Endodermal cell (in vitro differentiated cells): ENCODE data around the gene CPSF7. TPM values are rescaled to one million over a fixed set of nuclear protein-coding genes. Genes with fewer than 3 reads are reported as not detected.

ENCODE experiments used
- DNase-seq: peaks from one replicate; pipeline ENCODE4 v3.0.0-alpha.2; 2017
- H3K27ac ChIP-seq: 2 replicates; pipeline ENCODE4 v1.5.1; 2013; ENCODE audit warnings: mild to moderate bottlenecking, low read depth, low read length, moderate library complexity
- H3K27me3 ChIP-seq: 2 replicates; pipeline ENCODE4 v1.6.1; 2013; ENCODE audit warnings: mild to moderate bottlenecking, low read length, moderate library complexity; ENCODE audit not compliant: insufficient read depth, control insufficient read depth, poor library complexity, severe bottlenecking
- H3K36me3 ChIP-seq: 2 replicates; pipeline ENCODE4 v1.7.0; 2013; ENCODE audit warnings: mild to moderate bottlenecking, low read length, moderate library complexity; ENCODE audit not compliant: control insufficient read depth, insufficient read depth
- H3K4me1 ChIP-seq: one replicate; pipeline ENCODE4 v1.7.0; 2013; ENCODE audit warnings: low read length; ENCODE audit not compliant: control insufficient read depth, insufficient read depth
- H3K4me3 ChIP-seq: 2 replicates; pipeline ENCODE4 v1.5.1; 2013; ENCODE audit warnings: mild to moderate bottlenecking, low read length, moderate library complexity
- H3K9ac ChIP-seq: 2 replicates; pipeline ENCODE4 v1.6.1; 2013; ENCODE audit warnings: mild to moderate bottlenecking, low read length, moderate library complexity; ENCODE audit not compliant: poor library complexity, severe bottlenecking; ENCODE audit errors: extremely low read depth
- H3K9me3 ChIP-seq: 2 replicates; pipeline ENCODE4 v1.6.1; 2013; ENCODE audit warnings: mild to moderate bottlenecking, low read length, moderate library complexity; ENCODE audit not compliant: control insufficient read depth
- H3K27ac Mint-ChIP-seq: 2 replicates; pipeline ENCODE4 v1.8.0; 2020; ENCODE audit warnings: mixed read lengths
- H3K27me3 Mint-ChIP-seq: 2 replicates; pipeline ENCODE4 v1.8.0; 2021; ENCODE audit warnings: mild to moderate bottlenecking, mixed read lengths; ENCODE audit not compliant: insufficient read depth
- H3K36me3 Mint-ChIP-seq: 2 replicates; pipeline ENCODE4 v1.8.0; 2020; ENCODE audit warnings: low read depth, mixed read lengths
- H3K4me1 Mint-ChIP-seq: 2 replicates; pipeline ENCODE4 v1.8.0; 2020; ENCODE audit warnings: mixed read lengths
- H3K4me3 Mint-ChIP-seq: 2 replicates; pipeline ENCODE4 v1.8.0; 2020; ENCODE audit warnings: mild to moderate bottlenecking, moderate library complexity, mixed read lengths
- H3K9me3 Mint-ChIP-seq: 2 replicates; pipeline ENCODE4 v1.8.0; 2020; ENCODE audit warnings: mild to moderate bottlenecking, mixed read lengths
- CTCF ChIP-seq: fragments of 200-600 bp; sonication (generic); conservative IDR thresholded peaks from 2 replicates; pipeline ENCODE4 v1.5.0; 2021; ENCODE audit warnings: antibody characterized with exemption, mild to moderate bottlenecking
- WGBS, 2 experiments: methylation state at CpG; one replicate each; pipeline versions ENCODE4 v1.1.5 to v1.1.7; 2013; ENCODE audit warnings: missing lambda C conversion rate in 2 of 2, mixed read lengths in 1 of 2; ENCODE audit not compliant: insufficient coverage in 1 of 2, insufficient read length in 1 of 2; 5-methylcytosine and 5-hydroxymethylcytosine counted together
- total RNA-seq, 2 donors: library from RNA; stranded (reverse); fragmentation: NEBNext Ultra II Directional in 1 of 2; extraction: Animal tissue kit (Norgen Biotek cat#: 25700) in 1 of 2; gene quantifications; 2 replicates in 1 of 2; 3 replicates in 1 of 2; pipeline ENCODE4 v1.2.1, GENCODE V29; 2021

CPSF7 gene
- total RNA-seq, 2 donors from 2014 or later, result 108 to 117 TPM

GRCh38 chr11:61401173-61401572, 28.6 kb downstream of the CPSF7 start:
- no peak for DNase-seq
- Mint-ChIP-seq H3K9me3 (no peaks in the 10 kb centered on the region), H3K36me3 (peaks cover 52% of the 10 kb centered on the region), H3K27me3 (no peaks in the 10 kb centered on the region), H3K27ac (no peak overlapping the region), H3K4me1 (peaks cover 1% of the 10 kb centered on the region), H3K4me3 (no peak overlapping the region)
- Histone ChIP-seq H3K36me3 (peaks cover 60% of the 10 kb centered on the region), H3K27ac (peak overlapping the region; percentile 18), H3K9me3 (no peaks in the 10 kb centered on the region), H3K4me1 (no peaks in the 10 kb centered on the region), H3K4me3 (no peak overlapping the region), H3K27me3 (no peaks in the 10 kb centered on the region), H3K9ac (no peak overlapping the region)
- WGBS, 2 experiments, result 92 to 95% methylated on average over 2 of the region's 2 CpGs
- no peak for TF ChIP-seq CTCF

DNA sequence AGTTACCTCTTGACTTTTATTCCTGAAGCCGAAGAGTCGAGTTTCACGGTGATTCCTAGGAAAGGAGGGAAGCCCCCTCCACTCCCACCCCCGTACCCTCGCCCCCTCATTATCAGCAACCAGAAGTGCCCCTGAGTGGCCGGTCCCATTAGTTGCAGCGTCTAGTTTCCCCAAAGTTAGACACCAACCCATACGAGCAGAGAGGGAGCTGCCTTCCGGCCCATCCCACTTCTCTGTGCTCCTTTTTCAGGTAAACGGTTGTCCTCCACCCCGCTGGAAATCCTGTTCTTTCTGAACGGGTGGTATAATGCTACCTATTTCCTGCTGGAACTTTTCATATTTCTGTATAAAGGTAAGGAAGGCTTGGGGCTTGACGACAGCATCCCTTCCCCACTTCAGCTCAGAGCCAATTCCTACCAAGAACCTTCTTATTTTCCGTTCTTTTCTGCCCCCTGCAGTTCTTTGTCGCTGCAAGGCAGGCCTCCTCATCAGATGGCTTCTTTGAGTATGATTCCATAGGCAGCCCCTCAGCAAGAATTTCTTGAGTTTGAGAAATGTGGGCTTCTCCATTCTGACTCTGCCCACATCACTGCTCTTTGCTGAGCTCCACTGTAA, 36.7 kb downstream of the CPSF7 start:
- H3K4me3 ChIP-seq, result peak overlapping the region; percentile 95
- no peaks in the 10 kb centered on the region for H3K27me3 ChIP-seq
- no peak overlapping the region for H3K27ac ChIP-seq
- WGBS, 2 experiments, result 7 to 14% methylated on average over 5 to 15 of the region's 15 CpGs
- peaks cover 23% of the 10 kb centered on the region for H3K36me3 ChIP-seq
- peaks cover 10% of the 10 kb centered on the region for H3K27me3 Mint-ChIP-seq
- peak overlapping the region; percentile 93 for H3K27ac Mint-ChIP-seq
- H3K4me3 Mint-ChIP-seq, result peak overlapping the region; percentile 92
- peak overlapping the region; percentile 59 for H3K9ac ChIP-seq
- TF ChIP-seq CTCF, result peak; percentile 29
- peak; percentile 60 for DNase-seq
- peaks cover 4% of the 10 kb centered on the region for H3K9me3 ChIP-seq
- H3K9me3 Mint-ChIP-seq, result peaks cover 18% of the 10 kb centered on the region
- peaks cover 37% of the 10 kb centered on the region for H3K36me3 Mint-ChIP-seq
- H3K4me1 ChIP-seq, result no peaks in the 10 kb centered on the region
- H3K4me1 Mint-ChIP-seq, result peaks cover 13% of the 10 kb centered on the region

DNA sequence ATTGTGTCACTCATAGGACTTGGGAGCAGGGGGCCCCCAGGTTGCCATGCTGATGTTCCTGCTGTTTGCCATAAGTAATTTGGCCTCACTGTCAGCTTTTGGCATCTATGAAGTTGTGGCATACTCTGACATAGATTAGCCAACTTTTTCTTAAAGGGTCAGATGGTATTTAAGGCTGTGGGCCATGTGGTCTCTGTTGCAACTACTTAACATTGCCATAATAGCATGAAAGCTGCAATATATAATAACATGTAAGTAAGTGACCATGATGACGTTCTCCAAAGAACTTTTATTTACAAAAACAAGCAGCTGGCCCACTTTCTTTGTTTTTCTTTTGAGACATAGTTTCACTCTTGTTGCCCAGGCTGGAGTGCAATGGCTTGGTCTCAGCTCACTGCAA, 39.6 kb downstream of the CPSF7 start:
- peaks cover 8% of the 10 kb centered on the region for H3K36me3 ChIP-seq
- Mint-ChIP-seq H3K4me1 (peaks cover 13% of the 10 kb centered on the region), H3K9me3 (peaks cover 18% of the 10 kb centered on the region), H3K36me3 (peaks cover 14% of the 10 kb centered on the region), H3K27ac (no peak overlapping the region), H3K27me3 (peaks cover 10% of the 10 kb centered on the region), H3K4me3 (no peak overlapping the region)
- H3K9ac ChIP-seq, result no peak overlapping the region
- WGBS, 2 experiments, result 89 to 100% methylated on average over 1 of the region's 1 CpG
- no peak overlapping the region for H3K27ac ChIP-seq
- no peaks in the 10 kb centered on the region for H3K4me1 ChIP-seq
- no peak for TF ChIP-seq CTCF
- H3K4me3 ChIP-seq, result no peak overlapping the region
- no peak for DNase-seq
- H3K27me3 ChIP-seq, result no peaks in the 10 kb centered on the region
- H3K9me3 ChIP-seq, result peaks cover 4% of the 10 kb centered on the region
